ENCODE measurements around the gene EIF3K. TPM values are rescaled to one million over a fixed set of nuclear protein-coding genes. Genes with fewer than 3 reads are reported as not detected.

EIF3K gene
- total RNA-seq, 1 experiment from 2014 or later, result 451 TPM

DNA sequence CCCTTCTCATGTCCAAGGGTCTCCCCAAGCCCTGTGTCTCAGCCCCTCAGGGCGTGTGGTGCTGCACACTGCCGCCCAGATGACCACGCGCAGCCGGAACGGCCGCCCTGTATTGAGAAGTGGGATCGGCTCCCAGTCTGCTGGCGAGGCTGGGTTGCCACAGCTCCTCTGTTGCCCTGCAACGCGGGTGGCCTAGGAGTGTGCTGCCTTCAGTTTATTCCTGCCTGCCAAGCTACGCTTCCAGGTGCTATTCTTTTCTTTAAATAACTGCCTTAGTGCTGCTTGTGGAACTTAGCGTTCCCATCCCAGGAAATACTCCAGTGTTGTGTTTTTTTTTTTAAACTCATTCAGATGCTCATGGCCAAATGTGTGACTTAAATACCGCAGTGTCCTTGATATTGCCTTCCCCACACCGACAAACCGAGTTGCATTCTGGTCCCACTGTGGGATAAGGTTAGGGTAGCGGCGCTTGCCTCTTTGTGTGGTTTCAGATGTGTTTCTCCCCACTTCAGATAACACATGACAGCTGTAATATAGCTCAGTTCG is 45.0 kb downstream of the EIF3K start:
- in situ Hi-C loops (cut with HindIII; ENCODE audit: low sequenced_read_pairs), result no loop called here
- DNase-seq (ENCODE audit: low spot score), result peak; percentile 66

GRCh38 chr19:38664503-38665211 is 45.7 kb downstream of the EIF3K start:
- in situ Hi-C loops (cut with HindIII; ENCODE audit: low sequenced_read_pairs), result no loop called here
- no peak for DNase-seq (ENCODE audit: low spot score)

GRCh38 chr19:38665219-38665931 is 46.4 kb downstream of the EIF3K start:
- DNase-seq (ENCODE audit: low spot score), result no peak
- in situ Hi-C loops (cut with HindIII; ENCODE audit: low sequenced_read_pairs), result no loop called here

- peak; percentile 62 for DNase-seq (ENCODE audit: low spot score)
- in situ Hi-C loops (cut with HindIII; ENCODE audit: low sequenced_read_pairs), result no loop called here
Observed at GRCh38 chr19:38665950-38666662, 47.1 kb downstream of the EIF3K start.

DNA sequence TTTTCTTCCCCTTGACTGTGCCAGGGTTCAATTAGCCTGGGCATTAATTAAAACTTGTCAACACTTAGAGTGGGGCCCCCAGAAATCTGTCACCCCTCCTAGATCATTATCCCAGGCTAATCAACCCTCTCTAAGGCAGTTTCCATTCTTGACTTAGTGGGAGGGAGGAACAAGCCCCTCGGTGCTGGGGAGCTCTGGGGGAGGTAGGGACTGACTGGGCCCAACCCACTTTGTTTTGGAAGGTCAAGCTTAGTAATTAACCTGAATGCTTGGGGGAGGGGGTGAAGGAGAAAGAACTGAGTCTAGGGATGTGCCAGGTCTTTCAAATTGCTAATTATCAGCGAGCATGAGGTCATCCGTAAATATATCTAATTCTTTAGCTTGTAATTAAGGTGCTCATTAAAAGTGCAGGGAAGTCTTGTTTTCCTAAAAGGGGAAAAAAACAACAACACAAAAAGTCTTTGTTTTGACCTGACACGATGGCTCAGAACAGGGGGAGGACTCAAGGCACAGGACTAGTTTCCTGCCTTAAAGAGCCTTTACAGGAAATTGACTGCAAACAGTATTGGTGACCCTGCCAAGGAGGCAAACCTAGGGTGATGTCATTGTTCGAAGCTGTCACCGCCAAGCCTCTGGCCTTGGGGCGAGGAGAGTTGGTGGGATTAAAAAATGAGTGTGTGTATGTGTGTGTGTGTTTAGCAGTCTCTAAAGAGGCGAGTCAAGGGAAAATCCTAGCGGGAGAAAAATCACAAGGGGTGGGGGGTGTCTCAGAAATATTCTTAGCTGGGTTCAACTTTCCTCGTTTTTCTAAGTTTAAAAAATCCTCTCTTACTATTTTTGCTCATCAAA is 47.9 kb downstream of the EIF3K start:
- DNase-seq (ENCODE audit: low spot score), result no peak
- in situ Hi-C loops (cut with HindIII; ENCODE audit: low sequenced_read_pairs), result no loop called here

DNA sequence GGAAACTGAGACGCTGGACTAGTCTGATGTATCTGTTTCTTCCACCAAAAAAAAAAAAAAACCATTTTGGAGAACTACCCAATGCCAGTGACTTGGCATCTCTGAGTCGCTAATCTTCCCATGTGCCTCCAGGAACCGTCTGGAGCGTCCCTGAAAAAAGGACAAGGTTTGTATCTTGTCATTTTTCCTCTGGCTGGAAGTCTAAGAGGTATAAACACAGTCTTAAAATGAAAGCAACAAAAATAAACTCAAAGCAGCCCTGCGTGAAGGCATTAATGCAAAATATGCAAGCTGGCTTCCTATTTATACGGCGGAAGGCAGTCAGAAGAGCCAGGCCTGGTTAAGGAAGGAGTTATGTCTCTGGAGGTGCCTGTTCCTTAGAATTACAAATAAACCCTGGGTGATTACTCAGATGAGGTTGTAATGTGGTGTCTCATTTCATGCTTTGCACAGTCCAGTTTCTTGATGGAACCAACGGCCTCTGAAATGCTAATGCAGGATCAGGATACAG is 48.7 kb downstream of the EIF3K start:
- in situ Hi-C loops (cut with HindIII; ENCODE audit: low sequenced_read_pairs), result no loop called here
- peak; percentile 61 for DNase-seq (ENCODE audit: low spot score)

DNA sequence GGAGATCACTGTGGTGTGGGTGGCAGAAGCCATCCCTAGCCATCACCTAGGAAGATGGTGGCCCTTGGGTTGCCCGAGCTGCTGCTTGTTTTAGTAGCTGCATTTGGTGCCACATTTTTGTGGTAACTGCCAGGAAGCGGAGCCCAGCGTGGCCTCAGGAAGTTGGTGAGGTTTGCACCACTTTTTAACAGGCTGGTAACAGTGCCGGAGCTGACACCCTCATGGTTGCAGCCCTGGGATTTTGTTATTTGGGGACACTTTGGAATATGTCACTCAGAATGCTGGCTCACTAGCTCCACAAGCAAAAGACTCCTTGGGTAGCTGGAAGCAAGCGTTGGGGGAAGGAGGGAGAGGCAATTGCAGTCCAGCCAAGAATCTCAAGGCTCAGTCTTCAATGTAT is 50.6 kb downstream of the EIF3K start:
- in situ Hi-C loops (cut with HindIII; ENCODE audit: low sequenced_read_pairs), result no loop called here
- no peak for DNase-seq (ENCODE audit: low spot score)

- DNase-seq (ENCODE audit: low spot score), result no peak
- in situ Hi-C loops (cut with HindIII; ENCODE audit: low sequenced_read_pairs), result no loop called here
Observed at GRCh38 chr19:38670921-38671398, 52.0 kb downstream of the EIF3K start.

GRCh38 chr19:38671654-38672053 is 52.7 kb downstream of the EIF3K start:
- no peak for DNase-seq (ENCODE audit: low spot score)
- in situ Hi-C loops (cut with HindIII; ENCODE audit: low sequenced_read_pairs), result no loop called here

- DNase-seq (ENCODE audit: low spot score), result no peak
- in situ Hi-C loops (cut with HindIII; ENCODE audit: low sequenced_read_pairs), result no loop called here
Observed at GRCh38 chr19:38673030-38673429, 54.0 kb downstream of the EIF3K start.

GRCh38 chr19:38674388-38675171 is 55.6 kb downstream of the EIF3K start:
- in situ Hi-C loops (cut with HindIII; ENCODE audit: low sequenced_read_pairs), result no loop called here
- no peak for DNase-seq (ENCODE audit: low spot score)

DNA sequence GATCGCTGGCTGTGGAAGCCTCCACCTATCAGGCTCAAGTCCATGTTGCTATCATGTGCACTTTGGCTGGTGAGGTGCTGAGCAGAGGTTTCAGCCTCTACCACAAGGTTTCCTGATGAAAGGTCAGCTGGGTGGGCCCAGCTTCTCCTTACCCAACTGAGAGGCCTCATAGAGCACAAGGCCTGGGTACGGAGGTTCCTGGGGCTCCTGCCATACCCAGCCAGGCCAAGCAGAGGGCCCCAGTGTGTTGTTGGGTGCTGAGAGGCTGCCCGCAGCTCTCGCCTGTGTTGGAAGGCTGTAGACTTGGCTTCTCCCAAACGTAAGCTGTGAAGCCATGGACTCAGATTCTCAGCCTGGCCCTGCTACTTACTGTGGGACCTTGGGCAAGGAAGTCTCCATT is 56.6 kb downstream of the EIF3K start:
- in situ Hi-C loops (cut with HindIII; ENCODE audit: low sequenced_read_pairs), result no loop called here
- no peak for DNase-seq (ENCODE audit: low spot score)

DNA sequence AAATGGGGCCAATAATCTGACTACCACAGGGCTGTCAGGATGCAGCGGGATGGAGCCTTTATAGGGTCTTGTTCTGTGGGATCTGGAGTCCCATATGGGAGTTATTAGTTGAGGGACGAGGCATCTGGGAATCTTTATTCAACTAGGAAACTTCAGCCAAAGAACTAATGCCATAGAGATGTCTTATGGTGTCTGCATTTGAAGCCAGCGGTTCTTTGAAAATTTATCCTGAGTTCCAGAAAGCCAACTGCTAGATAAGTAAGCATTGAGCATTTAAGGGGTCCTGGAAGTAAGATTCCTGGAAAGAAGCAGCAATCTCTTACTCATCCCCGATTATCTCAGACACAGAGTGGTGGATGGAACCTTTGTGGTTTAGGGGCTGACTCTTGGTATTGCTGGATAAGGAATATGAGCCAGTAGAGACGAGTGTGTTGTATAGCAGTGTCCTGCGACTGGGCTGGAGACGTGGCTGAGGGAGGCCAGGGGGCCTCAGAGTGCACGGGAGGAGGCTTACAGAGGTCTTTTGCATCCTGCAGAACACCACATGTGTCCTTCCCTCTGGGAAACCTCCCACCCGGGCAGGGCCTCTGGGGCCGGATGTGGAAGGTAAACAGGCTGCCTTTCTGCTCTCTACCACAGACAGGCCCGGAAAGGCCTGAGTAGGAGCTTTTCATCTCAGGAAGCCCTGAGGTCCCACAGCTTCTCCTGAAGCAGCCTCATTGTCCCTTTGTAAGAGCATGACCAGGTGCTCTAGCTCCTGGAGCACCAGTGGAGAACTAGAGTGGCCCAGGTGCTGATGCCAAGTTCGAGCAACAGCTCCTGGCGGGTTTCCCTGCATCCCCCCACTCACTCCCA is 57.3 kb downstream of the EIF3K start:
- in situ Hi-C loops (cut with HindIII; ENCODE audit: low sequenced_read_pairs), result no loop called here
- no peak for DNase-seq (ENCODE audit: low spot score)

DNA sequence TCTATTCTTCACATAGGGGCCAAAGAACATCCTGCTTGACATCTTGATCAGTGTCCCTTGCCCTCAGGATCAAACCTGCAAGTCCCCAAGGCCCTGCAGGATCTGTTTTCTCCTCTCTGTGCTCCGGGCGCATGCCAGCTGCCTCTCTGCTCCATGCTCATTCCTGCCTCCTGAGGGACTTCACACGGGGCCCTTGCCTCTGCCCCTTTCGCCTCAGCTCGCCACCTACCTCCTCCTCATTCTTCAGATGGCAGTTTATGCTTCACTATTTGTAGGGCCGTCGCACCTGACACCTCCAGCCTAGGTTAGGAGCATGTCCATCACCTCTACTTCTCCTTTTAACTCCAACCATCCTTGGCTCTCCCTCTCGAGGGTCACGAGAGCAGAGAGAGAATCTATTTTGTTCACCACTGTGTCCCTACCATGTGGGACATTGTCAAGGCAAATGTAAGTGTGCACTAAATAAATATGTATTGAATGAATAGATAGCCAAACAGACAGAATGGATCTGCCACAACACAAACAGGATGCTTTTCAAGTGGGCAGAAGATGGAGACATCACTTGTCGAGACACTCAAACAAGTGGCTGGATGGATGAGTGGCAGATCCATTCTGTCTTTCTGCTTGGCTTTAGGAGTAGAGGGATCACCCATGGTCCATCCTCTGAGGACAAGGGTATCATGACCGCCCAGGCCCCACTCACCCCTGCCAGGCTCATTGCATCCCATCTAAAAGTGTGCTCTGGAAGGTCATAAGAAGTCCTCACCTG is 58.1 kb downstream of the EIF3K start:
- DNase-seq (ENCODE audit: low spot score), result no peak
- in situ Hi-C loops (cut with HindIII; ENCODE audit: low sequenced_read_pairs), result no loop called here

DNA sequence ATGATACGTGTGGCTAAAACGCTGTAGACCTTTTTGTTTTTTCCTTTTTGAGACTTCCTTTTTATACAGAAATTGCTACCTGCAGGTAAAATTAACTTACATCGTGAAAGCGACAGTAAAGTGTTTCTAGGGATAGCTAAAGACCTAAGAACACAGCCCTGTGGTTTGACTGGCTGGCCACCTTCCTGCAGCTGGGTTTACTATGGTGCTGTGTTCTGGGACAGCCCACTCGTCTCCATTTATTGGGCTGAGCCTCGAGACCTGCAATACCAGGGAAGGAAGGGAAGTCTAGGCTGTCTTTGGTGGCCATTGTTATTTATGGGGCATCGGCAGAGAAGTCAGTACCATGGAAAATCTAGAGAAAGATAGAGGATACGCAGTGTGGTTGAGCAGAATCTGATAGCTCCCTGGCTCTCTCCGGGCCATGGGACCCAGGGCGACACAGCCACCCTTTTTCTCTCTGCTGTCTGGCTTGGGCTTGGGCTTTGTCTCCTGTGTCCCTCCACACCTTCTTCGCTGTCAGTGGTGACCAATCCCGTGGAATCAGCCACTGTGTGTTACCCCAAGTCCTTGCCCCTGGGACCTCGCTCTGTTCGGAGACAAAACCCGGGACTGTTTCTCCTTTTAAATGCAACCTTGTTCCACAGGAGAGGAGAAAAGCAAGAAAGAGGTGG is 59.4 kb downstream of the EIF3K start:
- in situ Hi-C loops (cut with HindIII; ENCODE audit: low sequenced_read_pairs), result no loop called here
- DNase-seq (ENCODE audit: low spot score), result no peak

GRCh38 chr19:38678891-38679494 is 60.0 kb downstream of the EIF3K start:
- in situ Hi-C loops (cut with HindIII; ENCODE audit: low sequenced_read_pairs), result no loop called here
- DNase-seq (ENCODE audit: low spot score), result no peak
